Neutrophil (primary cell): Measurements from ENCODE around the gene CD163L1.
"Not testable (repeated sequence)": the region's sequence is repeated elsewhere in the genome, so short reads cannot be mapped to it uniquely, and the experiment has no call there.

ENCODE experiments used
- H3K27ac ChIP-seq: fragments of 200-600 bp; sonication (generic); 2 replicates; pipeline ENCODE4 v1.5.1; 2016; ENCODE audit warnings: mild to moderate bottlenecking, moderate library complexity
- H3K27me3 ChIP-seq: fragments of 200-600 bp; sonication (generic); 2 replicates; pipeline ENCODE4 v1.6.0; 2016; ENCODE audit warnings: mild to moderate bottlenecking
- H3K36me3 ChIP-seq: fragments of 200-600 bp; sonication (generic); 2 replicates; pipeline ENCODE4 v1.5.1; 2017
- H3K4me1 ChIP-seq, 2 experiments: fragments of 200-600 bp in 1 of 2; sonication (generic) in 1 of 2; 1 replicate in 1 of 2; 2 replicates in 1 of 2; pipeline versions ENCODE4 v1.5.1 to v1.6.1; 2013 to 2016; ENCODE audit warnings: low read depth in 1 of 2, low read length in 1 of 2, mild to moderate bottlenecking in 1 of 2, moderate library complexity in 1 of 2; ENCODE audit not compliant: control insufficient read depth in 1 of 2, insufficient read depth in 1 of 2
- H3K4me3 ChIP-seq, 2 experiments: fragments of 200-600 bp in 1 of 2; sonication (generic) in 1 of 2; 1 replicate in 1 of 2; 2 replicates in 1 of 2; pipeline ENCODE4 v1.5.1; 2013 to 2016; ENCODE audit warnings: low read depth in 1 of 2, low read length in 1 of 2, mild to moderate bottlenecking in 1 of 2, moderate library complexity in 1 of 2
- H3K9me3 ChIP-seq: fragments of 200-600 bp; sonication (generic); 2 replicates; pipeline ENCODE4 v1.5.1; 2016
- TF ChIP-seq, protein P1 (sequence below): fragments of 200-600 bp; sonication (generic); IDR thresholded peaks from 2 replicates; pipeline ENCODE4 v1.5.1; 2016; ENCODE audit warnings: antibody characterized with exemption

CD163L1 gene

DNA sequence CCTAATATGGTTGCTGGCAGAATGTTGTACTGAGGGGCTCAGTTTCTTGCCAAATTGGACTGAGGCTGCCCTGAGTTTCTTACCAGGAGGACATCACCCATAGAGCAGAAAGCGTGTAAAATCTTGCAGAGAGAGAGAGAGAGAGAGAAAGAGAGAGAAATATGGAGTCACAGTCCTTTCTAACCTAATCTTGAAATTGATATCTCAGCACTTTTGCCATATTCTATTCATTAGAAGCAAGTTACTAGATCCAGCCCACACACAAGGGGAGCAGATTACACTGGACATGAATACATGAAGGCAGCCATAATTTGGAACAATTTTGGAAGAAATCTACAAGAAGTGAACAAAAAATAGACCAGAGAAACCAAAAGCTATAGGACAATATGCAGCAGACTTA, 4.1 kb upstream of the CD163L1 start:
- Histone ChIP-seq H3K27ac (no peak overlapping the region), H3K36me3 (no peaks in the 10 kb centered on the region), H3K4me1 (peaks cover 6 to 7% of the 10 kb centered on the region in 2 experiments), H3K27me3 (peaks cover 1% of the 10 kb centered on the region), H3K4me3 (no peak overlapping the region), H3K9me3 (no peaks in the 10 kb centered on the region)
- TF ChIP-seq, protein P1, sequence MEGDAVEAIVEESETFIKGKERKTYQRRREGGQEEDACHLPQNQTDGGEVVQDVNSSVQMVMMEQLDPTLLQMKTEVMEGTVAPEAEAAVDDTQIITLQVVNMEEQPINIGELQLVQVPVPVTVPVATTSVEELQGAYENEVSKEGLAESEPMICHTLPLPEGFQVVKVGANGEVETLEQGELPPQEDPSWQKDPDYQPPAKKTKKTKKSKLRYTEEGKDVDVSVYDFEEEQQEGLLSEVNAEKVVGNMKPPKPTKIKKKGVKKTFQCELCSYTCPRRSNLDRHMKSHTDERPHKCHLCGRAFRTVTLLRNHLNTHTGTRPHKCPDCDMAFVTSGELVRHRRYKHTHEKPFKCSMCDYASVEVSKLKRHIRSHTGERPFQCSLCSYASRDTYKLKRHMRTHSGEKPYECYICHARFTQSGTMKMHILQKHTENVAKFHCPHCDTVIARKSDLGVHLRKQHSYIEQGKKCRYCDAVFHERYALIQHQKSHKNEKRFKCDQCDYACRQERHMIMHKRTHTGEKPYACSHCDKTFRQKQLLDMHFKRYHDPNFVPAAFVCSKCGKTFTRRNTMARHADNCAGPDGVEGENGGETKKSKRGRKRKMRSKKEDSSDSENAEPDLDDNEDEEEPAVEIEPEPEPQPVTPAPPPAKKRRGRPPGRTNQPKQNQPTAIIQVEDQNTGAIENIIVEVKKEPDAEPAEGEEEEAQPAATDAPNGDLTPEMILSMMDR = no peak

DNA sequence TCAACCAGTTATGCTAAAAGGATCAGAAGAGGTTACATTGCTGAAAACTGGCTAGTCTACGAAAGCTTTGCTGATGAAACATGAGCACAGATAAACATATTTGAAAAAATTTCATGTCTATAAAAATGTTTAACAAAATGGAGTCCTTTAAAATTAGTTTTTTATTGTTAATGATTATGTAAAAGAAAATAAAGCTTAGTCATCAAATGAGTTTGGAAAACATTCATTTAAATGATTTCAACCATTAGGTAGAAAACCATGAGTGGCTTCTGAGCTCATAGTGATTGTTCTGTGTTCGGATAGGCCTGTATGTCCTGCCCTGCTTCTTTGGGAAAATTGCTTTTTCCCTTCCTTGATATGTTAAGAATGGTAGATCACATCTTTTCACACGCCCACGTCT, 584 bp upstream of the CD163L1 start:
- H3K27me3 ChIP-seq = peaks cover 37% of the 10 kb centered on the region
- no peak overlapping the region for H3K4me3 ChIP-seq
- no peaks in the 10 kb centered on the region for H3K9me3 ChIP-seq
- H3K27ac ChIP-seq = no peak overlapping the region
- TF ChIP-seq, protein P1 = no peak
- H3K36me3 ChIP-seq = no peaks in the 10 kb centered on the region
- peaks cover 7 to 11% of the 10 kb centered on the region in 2 experiments for H3K4me1 ChIP-seq

DNA sequence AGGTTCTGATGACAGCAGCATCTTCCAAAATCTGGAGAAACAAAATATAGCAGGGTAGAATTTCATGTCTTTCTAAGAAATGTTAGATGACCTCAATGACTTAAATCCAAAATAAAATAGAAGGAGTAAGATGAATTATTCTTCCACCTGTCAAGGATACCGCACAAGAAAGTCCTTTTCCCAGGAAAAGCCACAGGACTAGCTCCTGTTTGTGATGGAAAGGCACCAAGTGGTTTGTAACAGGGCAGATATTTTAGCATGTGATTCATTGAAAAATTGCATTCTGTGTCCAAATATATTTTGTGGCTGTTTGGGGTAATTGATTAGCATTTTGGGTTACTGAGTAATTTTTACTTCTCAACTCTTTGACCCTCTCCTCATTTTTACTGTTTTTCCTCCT, 2.7 kb downstream of the CD163L1 start:
- Histone ChIP-seq H3K9me3 (no peaks in the 10 kb centered on the region), H3K36me3 (no peaks in the 10 kb centered on the region), H3K27ac (no peak overlapping the region), H3K4me3 (no peak overlapping the region), H3K4me1 (peaks cover 7 to 11% of the 10 kb centered on the region in 2 experiments), H3K27me3 (peaks cover 60% of the 10 kb centered on the region)
- TF ChIP-seq, protein P1 = no peak

DNA sequence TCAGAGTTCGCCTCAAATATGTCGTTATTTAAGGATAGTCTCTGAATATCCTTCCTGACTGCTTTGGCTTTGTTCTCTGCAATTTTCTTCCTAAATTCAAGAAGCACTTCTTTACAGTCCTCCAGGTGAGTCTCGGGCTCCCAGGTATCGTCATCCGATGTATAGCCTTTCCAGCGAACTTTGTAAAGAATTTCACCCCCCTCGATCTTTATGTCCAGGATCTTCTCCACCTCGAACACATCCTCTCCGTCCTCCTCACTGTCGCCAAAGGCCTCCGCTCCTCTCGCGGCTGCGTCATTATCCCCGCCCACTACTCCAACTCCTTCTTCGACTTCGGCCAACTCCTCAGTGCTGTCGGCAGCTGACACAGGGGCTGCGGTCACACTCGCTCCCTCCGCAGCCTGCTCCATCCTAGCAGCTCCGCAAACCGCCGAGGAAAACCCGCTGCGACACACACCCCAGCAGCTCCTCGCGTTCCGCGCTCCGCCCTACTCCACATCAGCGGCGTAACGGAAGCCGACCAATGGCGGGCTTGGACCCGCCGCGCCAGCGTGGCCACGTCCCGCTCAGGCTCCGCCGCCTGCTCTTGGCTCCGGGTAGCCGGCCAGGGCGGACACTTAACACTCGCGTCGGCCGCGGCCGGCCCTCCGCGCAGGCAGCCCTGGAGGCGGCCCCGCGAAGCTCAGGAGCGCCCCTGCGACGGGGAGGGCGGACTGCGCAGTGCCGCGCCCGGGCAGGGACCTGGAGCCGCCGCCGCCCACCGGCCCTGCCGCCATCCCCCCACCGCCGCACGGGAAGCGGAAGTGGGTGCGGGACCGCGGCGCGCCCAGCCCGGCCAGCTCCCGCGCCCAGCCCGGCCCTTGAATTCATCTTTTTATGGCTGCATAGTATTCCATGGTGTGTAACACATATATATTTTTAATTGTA, 4.1 kb downstream of the CD163L1 start:
- TF ChIP-seq, protein P1 = no peak
- peak overlapping the region; percentile 62 for H3K27ac ChIP-seq
- H3K9me3 ChIP-seq = no peaks in the 10 kb centered on the region
- no peaks in the 10 kb centered on the region for H3K36me3 ChIP-seq
- H3K27me3 ChIP-seq = peaks cover 60% of the 10 kb centered on the region
- H3K4me3 ChIP-seq = peak overlapping the region; percentile 38 to 63
- peaks cover 7 to 11% of the 10 kb centered on the region in 2 experiments for H3K4me1 ChIP-seq

DNA sequence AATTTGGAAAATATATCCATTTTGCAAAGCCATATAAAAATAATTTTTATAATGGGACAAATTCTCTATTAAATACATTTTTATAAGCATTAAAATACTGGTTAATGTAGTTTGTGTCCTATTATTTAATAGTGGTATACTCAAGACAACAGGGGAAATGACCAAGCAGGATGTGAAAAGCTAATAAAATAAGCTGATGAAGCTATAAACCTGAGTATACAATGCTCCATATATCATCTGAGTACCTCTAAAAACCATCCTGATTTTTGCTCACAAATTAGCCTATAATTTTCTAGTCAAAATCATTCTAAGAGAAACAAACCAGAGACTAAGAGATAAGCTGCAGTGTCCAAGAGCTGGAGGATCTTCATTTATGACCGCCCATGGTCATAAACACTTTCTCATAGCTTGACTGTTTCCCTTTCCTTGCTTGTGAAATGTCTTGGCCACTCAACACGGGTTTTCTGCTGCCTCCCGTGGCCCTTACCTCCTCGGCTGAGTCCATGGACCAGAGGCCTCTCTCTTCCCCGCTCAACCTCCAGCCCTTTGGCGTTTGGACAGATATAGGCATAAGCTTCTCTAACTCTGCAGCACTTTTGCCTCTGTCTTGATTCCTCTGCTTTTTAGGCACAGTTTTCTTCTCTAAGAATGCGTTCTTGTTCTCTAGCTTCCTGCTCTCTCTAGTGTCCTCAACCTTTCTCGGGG, 5.5 kb downstream of the CD163L1 start:
- H3K4me3 ChIP-seq, H3K4me1 ChIP-seq, H3K9me3 ChIP-seq, H3K36me3 ChIP-seq, H3K27ac ChIP-seq: not testable (repeated sequence)
- peaks cover 60% of the 10 kb centered on the region for H3K27me3 ChIP-seq

DNA sequence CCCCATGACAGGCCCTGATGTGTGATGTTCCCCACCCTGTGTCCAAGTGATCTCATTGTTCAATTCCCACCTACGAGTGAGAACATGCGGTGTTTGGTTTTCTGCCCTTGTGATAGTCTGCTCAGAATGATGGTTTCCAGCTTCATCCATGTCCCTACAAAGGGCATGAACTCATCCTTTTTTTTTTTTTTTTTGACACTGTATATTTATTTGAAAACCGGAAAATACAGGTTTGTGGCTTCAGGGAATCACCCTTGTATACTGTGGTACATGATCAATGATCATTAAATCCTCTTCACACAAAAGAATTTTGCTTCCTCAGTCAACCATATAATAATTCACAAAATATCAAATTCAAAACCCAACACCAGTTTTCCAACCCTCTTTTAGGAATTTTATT, 6.5 kb downstream of the CD163L1 start:
- not testable (repeated sequence) for H3K4me1 ChIP-seq, H3K27ac ChIP-seq, H3K9me3 ChIP-seq, H3K4me3 ChIP-seq, H3K36me3 ChIP-seq
- H3K27me3 ChIP-seq = peaks cover 53% of the 10 kb centered on the region
